Transverse colon (tissue), 4 donors: ENCODE data around the gene DAAM1.

Experiments
- POLR2A ChIP-seq: fragments of 450-650 bp; IDR thresholded peaks from one replicate; pipeline ENCODE4 v1.6.1; 2016; ENCODE audit warnings: antibody characterized with exemption, mild to moderate bottlenecking, moderate library complexity
- POLR2AphosphoS5 ChIP-seq, 3 donors: sonication (generic); formaldehyde crosslinking; IDR thresholded peaks; one replicate each; pipeline ENCODE4 v1.6.1; 2016; ENCODE audit warnings: antibody characterized with exemption in 3 of 3
- TF ChIP-seq, protein P1 (sequence below), 5 experiments: fragments of 200-600 bp in 3 of 5; fragments of 450-650 bp in 2 of 5; sonication (generic) in 3 of 5; IDR thresholded peaks; 1 replicate in 2 of 5; 2 replicates in 3 of 5; pipeline ENCODE4 v1.5.1; 2016 to 2017; ENCODE audit warnings: antibody characterized with exemption in 5 of 5, inconsistent platforms in 3 of 5, mild to moderate bottlenecking in 2 of 5, moderate library complexity in 1 of 5

DNA sequence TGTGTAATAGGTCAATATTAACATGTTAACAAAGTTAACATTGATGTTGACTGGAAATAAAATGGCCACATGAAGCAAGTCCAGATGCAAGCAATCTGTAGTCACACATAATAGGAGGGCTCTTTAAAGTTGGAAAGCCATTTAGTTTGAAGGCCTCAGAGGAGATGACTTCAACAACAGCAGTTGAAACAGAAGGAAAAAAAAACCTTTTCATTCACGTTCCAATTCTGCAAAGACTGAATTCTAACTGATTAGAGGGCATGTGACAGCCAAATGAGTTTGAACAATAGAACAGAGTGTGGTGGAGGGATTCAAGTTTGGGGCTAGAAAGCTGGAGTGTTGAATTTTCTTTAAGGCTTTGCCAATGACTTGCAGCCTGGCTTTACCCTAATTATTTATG is 41.5 kb upstream of the DAAM1 start:
- TF ChIP-seq, protein P1, sequence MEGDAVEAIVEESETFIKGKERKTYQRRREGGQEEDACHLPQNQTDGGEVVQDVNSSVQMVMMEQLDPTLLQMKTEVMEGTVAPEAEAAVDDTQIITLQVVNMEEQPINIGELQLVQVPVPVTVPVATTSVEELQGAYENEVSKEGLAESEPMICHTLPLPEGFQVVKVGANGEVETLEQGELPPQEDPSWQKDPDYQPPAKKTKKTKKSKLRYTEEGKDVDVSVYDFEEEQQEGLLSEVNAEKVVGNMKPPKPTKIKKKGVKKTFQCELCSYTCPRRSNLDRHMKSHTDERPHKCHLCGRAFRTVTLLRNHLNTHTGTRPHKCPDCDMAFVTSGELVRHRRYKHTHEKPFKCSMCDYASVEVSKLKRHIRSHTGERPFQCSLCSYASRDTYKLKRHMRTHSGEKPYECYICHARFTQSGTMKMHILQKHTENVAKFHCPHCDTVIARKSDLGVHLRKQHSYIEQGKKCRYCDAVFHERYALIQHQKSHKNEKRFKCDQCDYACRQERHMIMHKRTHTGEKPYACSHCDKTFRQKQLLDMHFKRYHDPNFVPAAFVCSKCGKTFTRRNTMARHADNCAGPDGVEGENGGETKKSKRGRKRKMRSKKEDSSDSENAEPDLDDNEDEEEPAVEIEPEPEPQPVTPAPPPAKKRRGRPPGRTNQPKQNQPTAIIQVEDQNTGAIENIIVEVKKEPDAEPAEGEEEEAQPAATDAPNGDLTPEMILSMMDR (IDR thresholded peaks at IDR 0.05): no peak
- TF ChIP-seq POLR2A (no peak), POLR2AphosphoS5 (IDR thresholded peaks at IDR 0.05) (no peak)
